Activated T-helper 1 cell treated with anti-CD3 and anti-CD28 coated beads, Interleukin-2, amount 50 U/mL, for 16 hours (primary cell): ENCODE data around the gene PRKAG2.

Experiments
- DNase-seq, 2 donors: peaks; one replicate each; pipeline ENCODE4 v3.0.0-alpha.2; 2020; ENCODE audit warnings: low read depth in 1 of 2, low spot score in 1 of 2

The PRKAG2 gene

GRCh38 chr7:151900986-151901621 lies 24.2 kb upstream of the PRKAG2 start:
- DNase-seq: no peak

- DNase-seq: no peak
Observed at GRCh38 chr7:151900591-151900985, 23.7 kb upstream of the PRKAG2 start.

GRCh38 chr7:151899513-151900360 lies 22.8 kb upstream of the PRKAG2 start:
- no peak for DNase-seq

- no peak for DNase-seq
Observed at GRCh38 chr7:151897951-151898686, 21.2 kb upstream of the PRKAG2 start.

GRCh38 chr7:151897161-151897731 lies 20.3 kb upstream of the PRKAG2 start:
- no peak for DNase-seq

GRCh38 chr7:151896486-151896885 lies 19.6 kb upstream of the PRKAG2 start:
- DNase-seq: no peak

DNA sequence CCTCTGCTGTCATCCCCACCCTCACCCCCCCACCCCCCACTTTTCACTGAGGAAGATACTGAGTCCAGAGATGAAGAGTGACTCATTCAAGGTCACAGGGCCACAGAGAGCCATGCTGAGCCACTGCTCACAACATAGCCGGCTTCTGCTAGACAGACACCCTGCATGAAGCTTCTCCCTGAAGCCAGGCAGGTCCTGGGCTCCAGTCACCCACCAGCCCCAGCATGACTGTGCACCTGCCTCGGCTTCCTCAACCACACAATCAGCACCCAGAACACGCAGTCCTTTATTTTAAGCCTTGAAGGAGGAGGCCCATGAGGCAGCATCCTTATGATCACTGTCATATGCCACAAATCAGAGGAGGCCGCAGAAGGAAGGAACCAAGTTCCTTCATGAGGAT lies 19.2 kb upstream of the PRKAG2 start:
- no peak for DNase-seq

DNA sequence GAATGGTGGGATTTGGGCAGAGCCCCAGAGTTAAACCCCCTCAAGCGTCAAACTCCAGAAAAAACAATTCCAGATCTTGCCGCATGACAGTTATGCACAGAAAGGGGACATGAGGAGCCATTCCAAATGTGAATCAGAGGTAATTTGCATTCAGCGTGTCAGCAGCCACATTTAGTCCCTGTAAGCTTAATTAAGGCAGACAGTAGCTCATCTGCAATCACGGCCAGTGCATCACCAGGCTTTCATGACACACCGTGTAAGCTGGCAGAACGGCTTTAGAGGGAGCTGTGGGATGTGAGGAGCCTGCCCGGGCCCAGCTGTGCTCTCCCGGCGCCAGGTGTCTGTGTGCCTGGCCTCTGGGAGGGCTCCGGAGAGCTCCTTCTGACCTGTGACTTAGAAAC lies 18.7 kb upstream of the PRKAG2 start:
- DNase-seq: no peak

DNA sequence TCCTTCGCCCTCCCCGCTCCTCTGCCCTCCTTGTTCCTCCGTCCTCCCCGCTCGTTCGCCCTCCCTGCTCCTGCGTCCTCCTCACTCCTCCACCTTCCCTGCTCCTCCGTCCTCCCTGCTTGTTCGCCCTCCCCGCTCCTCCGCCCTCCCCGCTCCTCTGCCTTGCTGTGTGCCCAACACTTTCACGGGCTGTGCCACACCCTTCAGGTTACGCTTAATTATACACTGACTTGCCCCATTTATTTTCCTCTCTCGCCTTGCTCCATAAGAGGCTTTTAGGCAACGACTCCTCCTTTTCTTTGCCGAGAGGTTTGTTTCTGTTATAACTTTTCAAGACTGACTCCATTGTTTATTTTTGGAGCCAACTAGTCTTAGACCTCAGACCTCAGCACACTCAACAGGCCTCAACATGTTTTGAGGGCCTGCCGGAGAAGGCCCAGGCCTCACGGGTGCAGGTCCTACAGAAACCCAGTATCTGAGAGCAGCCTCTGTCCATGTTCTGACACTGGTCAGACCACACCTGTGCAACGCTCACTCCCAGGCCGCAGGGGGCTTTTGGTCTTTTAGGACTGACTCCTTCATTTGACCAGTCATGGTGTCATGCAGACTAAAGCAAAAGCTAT lies 18.2 kb upstream of the PRKAG2 start:
- no peak for DNase-seq

- DNase-seq: no peak
Observed at GRCh38 chr7:151894111-151895007, 17.4 kb upstream of the PRKAG2 start.

- no peak for DNase-seq
Observed at GRCh38 chr7:151893405-151893923, 16.5 kb upstream of the PRKAG2 start.

GRCh38 chr7:151891753-151892152 lies 14.8 kb upstream of the PRKAG2 start:
- DNase-seq: no peak

- no peak for DNase-seq
Observed at GRCh38 chr7:151891182-151891581, 14.3 kb upstream of the PRKAG2 start.

DNA sequence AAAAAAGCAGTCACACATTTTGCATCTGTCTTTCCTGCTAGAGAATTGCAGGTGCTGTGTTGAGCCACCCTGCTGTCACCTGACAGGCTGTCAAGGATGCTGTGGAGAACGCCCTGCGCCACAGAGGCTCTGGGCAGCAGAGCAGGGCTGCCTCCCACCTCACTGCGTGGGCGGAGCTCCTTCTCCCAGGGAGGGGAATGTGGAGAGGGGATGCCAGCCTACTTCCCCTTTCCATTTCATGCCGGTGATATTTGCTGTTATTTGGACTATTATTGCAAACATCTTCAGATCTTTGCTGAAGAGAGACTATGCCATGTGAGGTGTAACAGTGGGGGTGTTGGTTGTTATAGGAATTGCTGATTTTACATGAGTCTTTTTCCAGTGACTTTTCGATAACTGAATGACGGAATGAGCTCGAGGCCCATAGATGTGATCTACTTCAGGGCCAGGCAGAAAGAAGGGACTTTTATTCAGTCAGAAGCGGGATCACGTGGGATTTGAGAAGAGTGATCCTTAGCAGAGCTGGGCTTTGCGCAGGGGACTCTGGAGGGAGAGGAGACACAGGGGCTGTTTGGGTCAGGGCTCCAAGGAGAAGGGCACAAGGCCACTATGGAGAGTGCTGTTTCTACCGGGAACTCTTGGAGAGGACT lies 13.6 kb upstream of the PRKAG2 start:
- no peak for DNase-seq

- DNase-seq: no peak
Observed at GRCh38 chr7:151889406-151890354, 12.8 kb upstream of the PRKAG2 start.

- DNase-seq: no peak
Observed at GRCh38 chr7:151888079-151889067, 11.5 kb upstream of the PRKAG2 start.

DNA sequence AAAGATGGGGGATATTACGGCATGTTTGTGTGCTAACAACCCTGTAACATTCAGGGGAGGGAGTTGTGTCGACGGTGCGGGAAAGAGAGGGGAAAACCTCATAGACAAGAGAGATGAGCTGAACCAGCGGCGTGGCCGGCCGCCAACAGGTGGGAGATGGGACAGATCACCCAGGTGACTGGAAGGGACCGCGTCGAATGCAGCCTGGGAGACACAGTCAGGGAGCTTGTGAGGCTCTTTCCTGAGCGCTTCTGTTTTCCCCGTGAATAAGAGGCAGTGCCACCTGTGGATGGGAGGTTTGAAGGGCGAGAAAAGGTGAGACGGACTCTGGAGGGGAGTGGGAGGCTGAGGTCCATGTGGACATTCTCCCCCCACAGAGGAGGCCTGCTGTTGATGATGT lies 9.9 kb upstream of the PRKAG2 start:
- no peak for DNase-seq
